HepG2 (cell line): ENCODE measurements around the gene IL2RG. TPM values are rescaled to one million over a fixed set of nuclear protein-coding genes. Genes with fewer than 3 reads are reported as not detected.

Experiments used
- ATF4 ChIP-seq, 2 experiments: fragments of 450-650 bp in 1 of 2; sonication (generic) in 1 of 2; formaldehyde crosslinking; IDR thresholded peaks; 2 replicates each; pipeline versions ENCODE4 v1.5.0 to v1.8.0; 2020 to 2022; ENCODE audit warnings: mild to moderate bottlenecking in 1 of 2, missing genetic modification reagents in 1 of 2
- BRCA1 ChIP-seq: sonication (generic); formaldehyde crosslinking; IDR thresholded peaks from 2 replicates; pipeline ENCODE4 v1.4.0; 2020; ENCODE audit warnings: missing genetic modification reagents
- CENPBD1 ChIP-seq: sonication (generic); formaldehyde crosslinking; IDR thresholded peaks from 2 replicates; pipeline ENCODE4 v1.8.0; 2022; ENCODE audit warnings: missing genetic modification reagents, low read depth, mild to moderate bottlenecking, borderline replicate concordance
- HCFC1 ChIP-seq: fragments of 150-350 bp; IDR thresholded peaks from 2 replicates; pipeline ENCODE4 v1.6.1; 2014; ENCODE audit warnings: low read depth, low read length
- HMG20A ChIP-seq: IDR thresholded peaks from 2 replicates; pipeline ENCODE4 v1.6.1; 2016; ENCODE audit warnings: borderline replicate concordance
- MED13 ChIP-seq: sonication (generic); formaldehyde crosslinking; IDR thresholded peaks from 2 replicates; pipeline ENCODE4 v1.5.0; 2020; ENCODE audit warnings: missing genetic modification reagents
- POGK ChIP-seq: sonication (generic); formaldehyde crosslinking; conservative IDR thresholded peaks from 2 replicates; pipeline ENCODE4 v1.8.0; 2022; ENCODE audit warnings: mild to moderate bottlenecking, moderate library complexity, missing genetic modification reagents
- POLR2G ChIP-seq: fragments of 200-400 bp; formaldehyde crosslinking; IDR thresholded peaks from 2 replicates; pipeline ENCODE4 v1.6.1; 2018; ENCODE audit warnings: mild to moderate bottlenecking, low read depth, low read length, moderate library complexity
- RBFOX2 ChIP-seq: fragments of 200-400 bp; formaldehyde crosslinking; IDR thresholded peaks from 2 replicates; pipeline ENCODE4 v1.6.1; 2017; ENCODE audit warnings: low read depth, mild to moderate bottlenecking, low read length
- ZBTB26 ChIP-seq: IDR thresholded peaks from 2 replicates; pipeline ENCODE4 v1.6.1; 2016; ENCODE audit warnings: missing compliant biosample characterization, missing genetic modification reagents, borderline replicate concordance
- ZFAT ChIP-seq: sonication (generic); formaldehyde crosslinking; conservative IDR thresholded peaks from 2 replicates; pipeline ENCODE4 v1.8.1; 2023; ENCODE audit warnings: missing genetic modification reagents, inconsistent platforms
- ZHX1 ChIP-seq: sonication (generic); formaldehyde crosslinking; IDR thresholded peaks from 2 replicates; pipeline ENCODE4 v1.8.1; 2022; ENCODE audit warnings: low read depth, mild to moderate bottlenecking, missing genetic modification reagents
- ZNF10 ChIP-seq: sonication (generic); formaldehyde crosslinking; IDR thresholded peaks from 2 replicates; pipeline ENCODE4 v1.4.0; 2020; ENCODE audit warnings: mild to moderate bottlenecking, low read depth, missing genetic modification reagents, borderline replicate concordance
- ZNF20 ChIP-seq: sonication (generic); formaldehyde crosslinking; IDR thresholded peaks from 2 replicates; pipeline ENCODE4 v1.4.0; 2020; ENCODE audit warnings: mild to moderate bottlenecking, moderate library complexity, missing genetic modification reagents
- ZNF292 ChIP-seq: sonication (generic); formaldehyde crosslinking; IDR thresholded peaks from 2 replicates; pipeline ENCODE4 v1.8.1; 2022; ENCODE audit warnings: mild to moderate bottlenecking, low read depth, missing genetic modification reagents, borderline replicate concordance
- ZNF556 ChIP-seq: sonication (generic); formaldehyde crosslinking; IDR thresholded peaks from 2 replicates; pipeline ENCODE4 v1.4.0; 2020; ENCODE audit warnings: mild to moderate bottlenecking, missing genetic modification reagents, borderline replicate concordance
- ZSCAN30 ChIP-seq: sonication (generic); formaldehyde crosslinking; IDR thresholded peaks from 2 replicates; pipeline ENCODE4 v1.5.0; 2020; ENCODE audit warnings: mild to moderate bottlenecking, missing genetic modification reagents
- polyA plus RNA-seq, 8 experiments: library from polyadenylated mRNA; depleted of rRNA in 3 of 8; stranded (reverse) in 7 of 8; unstranded in 1 of 8; fragments of >200 nt; fragmentation: Illumina TruSeq in 4 of 8; extraction: Trizol in 4 of 8; gene quantifications; 2 replicates each; pipeline versions ENCODE4 v1.2.1 to v1.2.3, GENCODE V29; 2011 to 2016; ENCODE audit warnings: low read depth in 4 of 8, missing spikeins in 1 of 8, mixed read lengths in 1 of 8; ENCODE audit not compliant: insufficient read depth in 1 of 8
- total RNA-seq, 5 experiments: library from RNA; depleted of rRNA; stranded (reverse); fragments of >200 nt; fragmentation: Illumina TruSeq; extraction: Trizol; gene quantifications; 2 replicates each; pipeline ENCODE4 v1.2.3, GENCODE V29; 2016; ENCODE audit warnings: low read depth in 1 of 5
- TF ChIP-seq, protein P1 (sequence below): sonication (generic); formaldehyde crosslinking; IDR thresholded peaks from 2 replicates; pipeline ENCODE4 v1.4.0; 2020; ENCODE audit warnings: mild to moderate bottlenecking, low read depth, missing genetic modification reagents

IL2RG gene
- total and polyA plus RNA-seq, 2 of the 13 experiments (the other 11 are each of a cell fraction or from before 2014, with no cell fraction given): 0.98 TPM; not detected in 1

- TF ChIP-seq POLR2G: peak; percentile 83
- no peak for TF ChIP-seq CENPBD1 (CRISPR knock-in tag)
- 0 out of 2 replicates have a peak, but pooled peaks have one; percentile 59 for TF ChIP-seq RBFOX2
- TF ChIP-seq ZFAT: no peak
- TF ChIP-seq ZHX1 (CRISPR knock-in tag): no peak
- TF ChIP-seq ZNF556 (CRISPR knock-in tag): no peak
- TF ChIP-seq ZNF292 (CRISPR knock-in tag): no peak
- no peak for TF ChIP-seq MED13 (CRISPR knock-in tag)
- TF ChIP-seq, protein P1, sequence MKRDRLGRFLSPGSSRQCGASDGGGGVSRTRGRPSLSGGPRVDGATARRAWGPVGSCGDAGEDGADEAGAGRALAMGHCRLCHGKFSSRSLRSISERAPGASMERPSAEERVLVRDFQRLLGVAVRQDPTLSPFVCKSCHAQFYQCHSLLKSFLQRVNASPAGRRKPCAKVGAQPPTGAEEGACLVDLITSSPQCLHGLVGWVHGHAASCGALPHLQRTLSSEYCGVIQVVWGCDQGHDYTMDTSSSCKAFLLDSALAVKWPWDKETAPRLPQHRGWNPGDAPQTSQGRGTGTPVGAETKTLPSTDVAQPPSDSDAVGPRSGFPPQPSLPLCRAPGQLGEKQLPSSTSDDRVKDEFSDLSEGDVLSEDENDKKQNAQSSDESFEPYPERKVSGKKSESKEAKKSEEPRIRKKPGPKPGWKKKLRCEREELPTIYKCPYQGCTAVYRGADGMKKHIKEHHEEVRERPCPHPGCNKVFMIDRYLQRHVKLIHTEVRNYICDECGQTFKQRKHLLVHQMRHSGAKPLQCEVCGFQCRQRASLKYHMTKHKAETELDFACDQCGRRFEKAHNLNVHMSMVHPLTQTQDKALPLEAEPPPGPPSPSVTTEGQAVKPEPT (CRISPR knock-in tag): no peak
- TF ChIP-seq POGK (CRISPR knock-in tag): no peak
- 0 out of 4 replicates have a peak, but pooled peaks of 1 of the 2 experiments have one; percentile 27 for TF ChIP-seq ATF4 (CRISPR knock-in tag; IDR thresholded peaks at IDR 0.05)
- no peak for TF ChIP-seq ZNF20 (CRISPR knock-in tag)
- no peak for TF ChIP-seq BRCA1
- TF ChIP-seq ZSCAN30 (CRISPR knock-in tag): no peak
- no peak for TF ChIP-seq ZNF10
- TF ChIP-seq HMG20A (CRISPR knock-in tag): no peak
- peak; percentile 79 for TF ChIP-seq HCFC1
- TF ChIP-seq ZBTB26 (CRISPR knock-in tag): no peak
These were observed 43.1 kb downstream of the IL2RG start, which contains the start of gene SNX12 (continued) for GRCh38 chrX:71068044-71068918.
